Measurements from ENCODE around the gene LARP4B. TPM values are rescaled to one million over a fixed set of nuclear protein-coding genes. Genes with fewer than 3 reads are reported as not detected.

The LARP4B gene
- polyA plus RNA-seq, 1 of the 3 experiments (the other 2 are of a cell fraction): 23.3 TPM

DNA sequence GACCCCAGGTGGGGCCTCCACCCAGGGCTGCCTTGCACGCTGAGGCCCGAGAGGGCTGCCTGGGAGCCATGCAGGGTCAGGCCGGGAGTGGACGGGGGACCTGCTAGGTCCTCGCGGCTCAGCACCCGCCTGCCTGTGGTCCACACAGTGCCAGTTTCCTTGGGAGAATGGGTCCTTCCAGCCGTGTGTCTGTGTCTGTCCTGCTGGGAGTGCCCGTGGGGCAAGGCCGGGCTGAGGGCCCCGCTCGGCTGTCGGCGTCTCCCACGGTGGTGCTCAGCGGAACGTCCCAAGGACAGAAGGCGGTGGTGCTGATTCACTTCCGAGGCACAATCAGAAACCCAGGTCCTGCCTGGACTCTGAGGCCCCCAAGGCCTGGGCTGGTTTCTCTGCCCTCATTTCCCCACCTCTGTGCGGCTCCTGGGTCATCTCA is 33.5 kb upstream of the LARP4B start:
- WGBS (ENCODE audit: low lambda C conversion rate): 92% methylated on average over 6 of the region's 20 CpGs
- no peaks in the 10 kb centered on the region for H3K79me2 ChIP-seq (ENCODE audit: insufficient read depth)

More for the DNA sequence above, 33.5 kb upstream of the LARP4B start:
- H3K4me2 ChIP-seq: no peak overlapping the region
- H3K9me2 ChIP-seq: no peaks in the 10 kb centered on the region
- H3F3A ChIP-seq (replicated peaks; ENCODE audit: insufficient read depth): no peaks in the 10 kb centered on the region
- POLR2A ChIA-PET: no interaction called here
- no peaks in the 10 kb centered on the region for H3K36me3 ChIP-seq (replicated peaks in 1 of 2; ENCODE audit: control insufficient read depth in 1 of 2, insufficient read depth in 2 of 2, low read length in 1 of 2)
- peaks cover 0 to 4% of the 10 kb centered on the region in 2 experiments; a peak in 2 of 4 replicates for H3K4me1 ChIP-seq (ENCODE audit: control insufficient read depth in 1 of 2, insufficient read depth in 2 of 2, low read depth in 1 of 2, low read length in 1 of 2)
- TF ChIP-seq GATA2 (CRISPR knock-in tag; IDR thresholded peaks at IDR 0.05) (no peak), FOXM1 (IDR thresholded peaks at IDR 0.05; ENCODE audit: low read depth) (no peak), TAF1 (IDR thresholded peaks at IDR 0.05; ENCODE audit: borderline replicate concordance, low read depth, low read length) (no peak), POLR2AphosphoS5 (IDR thresholded peaks at IDR 0.05; ENCODE audit: low read depth, low read length) (no peak), TEAD4 (IDR thresholded peaks at IDR 0.05; ENCODE audit: borderline replicate concordance, insufficient read depth) (no peak), GABPA (IDR thresholded peaks at IDR 0.05; ENCODE audit: low read depth) (no peak), RXRA (IDR thresholded peaks at IDR 0.05; ENCODE audit: borderline replicate concordance, low read depth) (no peak), ELF1 (IDR thresholded peaks at IDR 0.05) (no peak), FOSL2 (IDR thresholded peaks at IDR 0.05; ENCODE audit: borderline replicate concordance, low read depth) (no peak)
- TF ChIP-seq, protein P1, sequence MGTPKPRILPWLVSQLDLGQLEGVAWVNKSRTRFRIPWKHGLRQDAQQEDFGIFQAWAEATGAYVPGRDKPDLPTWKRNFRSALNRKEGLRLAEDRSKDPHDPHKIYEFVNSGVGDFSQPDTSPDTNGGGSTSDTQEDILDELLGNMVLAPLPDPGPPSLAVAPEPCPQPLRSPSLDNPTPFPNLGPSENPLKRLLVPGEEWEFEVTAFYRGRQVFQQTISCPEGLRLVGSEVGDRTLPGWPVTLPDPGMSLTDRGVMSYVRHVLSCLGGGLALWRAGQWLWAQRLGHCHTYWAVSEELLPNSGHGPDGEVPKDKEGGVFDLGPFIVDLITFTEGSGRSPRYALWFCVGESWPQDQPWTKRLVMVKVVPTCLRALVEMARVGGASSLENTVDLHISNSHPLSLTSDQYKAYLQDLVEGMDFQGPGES (IDR thresholded peaks at IDR 0.05; ENCODE audit: low read depth, low read length): no peak
- TF ChIP-seq, protein P2, sequence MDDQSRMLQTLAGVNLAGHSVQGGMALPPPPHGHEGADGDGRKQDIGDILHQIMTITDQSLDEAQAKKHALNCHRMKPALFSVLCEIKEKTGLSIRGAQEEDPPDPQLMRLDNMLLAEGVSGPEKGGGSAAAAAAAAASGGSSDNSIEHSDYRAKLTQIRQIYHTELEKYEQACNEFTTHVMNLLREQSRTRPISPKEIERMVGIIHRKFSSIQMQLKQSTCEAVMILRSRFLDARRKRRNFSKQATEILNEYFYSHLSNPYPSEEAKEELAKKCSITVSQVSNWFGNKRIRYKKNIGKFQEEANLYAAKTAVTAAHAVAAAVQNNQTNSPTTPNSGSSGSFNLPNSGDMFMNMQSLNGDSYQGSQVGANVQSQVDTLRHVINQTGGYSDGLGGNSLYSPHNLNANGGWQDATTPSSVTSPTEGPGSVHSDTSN (IDR thresholded peaks at IDR 0.05): no peak
- TF ChIP-seq, protein P3, sequence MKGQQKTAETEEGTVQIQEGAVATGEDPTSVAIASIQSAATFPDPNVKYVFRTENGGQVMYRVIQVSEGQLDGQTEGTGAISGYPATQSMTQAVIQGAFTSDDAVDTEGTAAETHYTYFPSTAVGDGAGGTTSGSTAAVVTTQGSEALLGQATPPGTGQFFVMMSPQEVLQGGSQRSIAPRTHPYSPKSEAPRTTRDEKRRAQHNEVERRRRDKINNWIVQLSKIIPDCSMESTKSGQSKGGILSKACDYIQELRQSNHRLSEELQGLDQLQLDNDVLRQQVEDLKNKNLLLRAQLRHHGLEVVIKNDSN (IDR thresholded peaks at IDR 0.05; ENCODE audit: borderline replicate concordance, low read depth): no peak
- TF ChIP-seq, protein P4, sequence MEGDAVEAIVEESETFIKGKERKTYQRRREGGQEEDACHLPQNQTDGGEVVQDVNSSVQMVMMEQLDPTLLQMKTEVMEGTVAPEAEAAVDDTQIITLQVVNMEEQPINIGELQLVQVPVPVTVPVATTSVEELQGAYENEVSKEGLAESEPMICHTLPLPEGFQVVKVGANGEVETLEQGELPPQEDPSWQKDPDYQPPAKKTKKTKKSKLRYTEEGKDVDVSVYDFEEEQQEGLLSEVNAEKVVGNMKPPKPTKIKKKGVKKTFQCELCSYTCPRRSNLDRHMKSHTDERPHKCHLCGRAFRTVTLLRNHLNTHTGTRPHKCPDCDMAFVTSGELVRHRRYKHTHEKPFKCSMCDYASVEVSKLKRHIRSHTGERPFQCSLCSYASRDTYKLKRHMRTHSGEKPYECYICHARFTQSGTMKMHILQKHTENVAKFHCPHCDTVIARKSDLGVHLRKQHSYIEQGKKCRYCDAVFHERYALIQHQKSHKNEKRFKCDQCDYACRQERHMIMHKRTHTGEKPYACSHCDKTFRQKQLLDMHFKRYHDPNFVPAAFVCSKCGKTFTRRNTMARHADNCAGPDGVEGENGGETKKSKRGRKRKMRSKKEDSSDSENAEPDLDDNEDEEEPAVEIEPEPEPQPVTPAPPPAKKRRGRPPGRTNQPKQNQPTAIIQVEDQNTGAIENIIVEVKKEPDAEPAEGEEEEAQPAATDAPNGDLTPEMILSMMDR (IDR thresholded peaks at IDR 0.05): no peak
- H3K4me3 ChIP-seq (ENCODE audit: low read depth in 2 of 2, low read length in 1 of 2): no peak overlapping the region
- no peak overlapping the region for H3K27ac ChIP-seq (ENCODE audit: low read depth in 2 of 2, low read length in 1 of 2)
- no peaks in the 10 kb centered on the region for H4K20me1 ChIP-seq (ENCODE audit: insufficient read depth)
- H3K9ac ChIP-seq: no peak overlapping the region
- H3K9me3 ChIP-seq: no peaks in the 10 kb centered on the region
- H2AFZ ChIP-seq (ENCODE audit: low read depth): no peak overlapping the region
- DNase-seq: no peak
- CTCF ChIA-PET: no interaction called here
- H3K27me3 ChIP-seq (ENCODE audit: insufficient read depth): no peaks in the 10 kb centered on the region
